CD4-positive, alpha-beta T cell treated with Interleukin-6 at 100 ng/mL for 8 hours (primary cell): ENCODE measurements around the gene USP38.
"Not testable (repeated sequence)": the region's sequence is repeated elsewhere in the genome, so short reads cannot be mapped to it uniquely, and the experiment has no call there.

Experiments used
- DNase-seq: peaks from one replicate; pipeline ENCODE4 v3.0.0-alpha.2; 2020; ENCODE audit warnings: mixed read lengths, low spot score

USP38 gene

GRCh38 chr4:143207555-143207954 is 22.8 kb downstream of the USP38 start:
- DNase-seq: no peak

GRCh38 chr4:143212566-143212965 is 27.8 kb downstream of the USP38 start:
- DNase-seq: no peak

GRCh38 chr4:143215873-143216272 is 31.2 kb downstream of the USP38 start:
- DNase-seq: no peak

- no peak for DNase-seq
These were observed 39.5 kb downstream of the USP38 start for GRCh38 chr4:143224255-143224654.

GRCh38 chr4:143225167-143225566 is 40.5 kb downstream of the USP38 start:
- DNase-seq: no peak

GRCh38 chr4:143230683-143231082 is 46.0 kb downstream of the USP38 start:
- DNase-seq: no peak

GRCh38 chr4:143232277-143232676 is 47.6 kb downstream of the USP38 start:
- DNase-seq: no peak

GRCh38 chr4:143234153-143234552 is 49.4 kb downstream of the USP38 start:
- no peak for DNase-seq

- DNase-seq: not testable (repeated sequence)
These were observed 52.5 kb downstream of the USP38 start for GRCh38 chr4:143237195-143237594.

- DNase-seq: no peak
These were observed 56.4 kb downstream of the USP38 start for GRCh38 chr4:143240939-143241679.

GRCh38 chr4:143241892-143242291 is 57.2 kb downstream of the USP38 start:
- DNase-seq: no peak

GRCh38 chr4:143243041-143243440 is 58.3 kb downstream of the USP38 start:
- DNase-seq: no peak

GRCh38 chr4:143246977-143247376 is 62.3 kb downstream of the USP38 start:
- DNase-seq: no peak

GRCh38 chr4:143247866-143248265 is 63.1 kb downstream of the USP38 start:
- DNase-seq: no peak

- DNase-seq: no peak
These were observed 64.1 kb downstream of the USP38 start for GRCh38 chr4:143248827-143249226.

GRCh38 chr4:143250617-143251016 is 65.9 kb downstream of the USP38 start:
- no peak for DNase-seq

GRCh38 chr4:143251348-143251747 is 66.6 kb downstream of the USP38 start:
- DNase-seq: no peak

GRCh38 chr4:143251779-143252178 is 67.1 kb downstream of the USP38 start:
- no peak for DNase-seq

GRCh38 chr4:143252478-143252877 is 67.8 kb downstream of the USP38 start:
- no peak for DNase-seq

- DNase-seq: no peak
These were observed 68.4 kb downstream of the USP38 start for GRCh38 chr4:143253166-143253565.

- DNase-seq: no peak
These were observed 69.9 kb downstream of the USP38 start for GRCh38 chr4:143254491-143255226.

GRCh38 chr4:143256456-143256855 is 71.7 kb downstream of the USP38 start:
- DNase-seq: no peak

- no peak for DNase-seq
These were observed 72.6 kb downstream of the USP38 start for GRCh38 chr4:143257356-143257755.

- no peak for DNase-seq
These were observed 76.0 kb downstream of the USP38 start for GRCh38 chr4:143260750-143261149.
